GM12892 (cell line): ENCODE data around the gene LPGAT1.

Experiments
- POLR2A ChIP-seq: IDR thresholded peaks from 2 replicates; pipeline ENCODE4 v1.6.1; 2011; ENCODE audit warnings: low read depth, low read length, control low read depth
- TAF1 ChIP-seq: IDR thresholded peaks from 2 replicates; pipeline ENCODE4 v1.6.1; 2011; ENCODE audit warnings: low read depth, mild to moderate bottlenecking, control low read depth, low read length, borderline replicate concordance

DNA sequence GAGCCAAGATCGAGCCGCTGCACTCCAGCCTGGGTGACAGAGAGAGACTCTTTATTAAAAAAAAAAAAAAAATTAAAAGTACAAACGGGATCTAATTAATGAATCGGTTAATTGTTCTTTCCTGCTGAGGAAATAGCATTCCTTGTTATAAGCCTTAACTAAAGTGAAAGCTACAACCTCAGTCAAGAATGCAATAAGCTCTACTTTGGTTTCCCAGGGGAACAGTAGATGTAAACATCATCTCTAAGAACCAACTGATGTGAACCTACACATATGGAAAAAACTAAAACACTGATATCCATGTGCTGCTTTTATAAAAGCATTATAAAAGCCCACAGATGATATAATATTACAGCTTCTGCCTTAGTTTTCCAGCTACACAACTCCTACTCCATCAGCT, 41.9 kb downstream of the LPGAT1 start:
- no peak for TF ChIP-seq TAF1
- TF ChIP-seq POLR2A, result no peak
